HEK293 (cell line): Measurements from ENCODE around the gene JADE3.

Experiments
- CTCF ChIA-PET: fragments of 350-600 bp; formaldehyde crosslinking; extraction: SDS; loops from one replicate; lab custom pipeline; 2021; ENCODE audit warnings: antibody characterized with exemption; lab: Yijun Ruan, JAX
- POLR2A ChIA-PET: fragments of 300-600 bp; formaldehyde crosslinking; extraction: SDS; loops from one replicate; lab custom pipeline; 2020; ENCODE audit warnings: antibody characterized with exemption, inconsistent platforms; lab: Yijun Ruan, JAX
- H3K27ac ChIP-seq: fragments of 200-500 bp; sonication (Bioruptor generic); 2 replicates; pipeline ENCODE4 v1.5.1; 2014; ENCODE audit warnings: low read depth, low read length, control low read depth, inconsistent platforms; ENCODE audit errors: extremely low read depth
- H3K36me3 ChIP-seq, 2 experiments: fragments of 200-500 bp in 1 of 2; sonication (Bioruptor generic) in 1 of 2; 1 replicate in 1 of 2; 2 replicates in 1 of 2; pipeline ENCODE4 v1.5.1; 2014 to 2017; ENCODE audit warnings: inconsistent platforms in 2 of 2, low read length in 2 of 2; ENCODE audit not compliant: control insufficient read depth in 2 of 2, insufficient read depth in 1 of 2
- H3K4me1 ChIP-seq: fragments of 200-500 bp; sonication (Bioruptor generic); 2 replicates; pipeline ENCODE4 v1.5.1; 2014; ENCODE audit warnings: mild to moderate bottlenecking, low read length, inconsistent platforms; ENCODE audit not compliant: control insufficient read depth, insufficient read depth
- H3K4me3 ChIP-seq: 2 replicates; pipeline ENCODE4 v1.5.1; 2011; ENCODE audit warnings: low read depth, mild to moderate bottlenecking, control low read depth, low read length, moderate library complexity
- H3K9me3 ChIP-seq: fragments of 200-500 bp; sonication (Bioruptor generic); 2 replicates; pipeline ENCODE4 v1.5.1; 2014; ENCODE audit warnings: low read depth, low read length, inconsistent platforms; ENCODE audit not compliant: control insufficient read depth, insufficient read depth
- KLF9 ChIP-seq: fragments of 450-650 bp; formaldehyde crosslinking; IDR thresholded peaks from 2 replicates; pipeline ENCODE4 v1.5.1; 2016; ENCODE audit warnings: missing biosample characterization, missing genetic modification characterization, low read depth
- MZF1 ChIP-seq: fragments of 450-650 bp; formaldehyde crosslinking; IDR thresholded peaks from 2 replicates; pipeline ENCODE4 v1.5.1; 2017; ENCODE audit warnings: missing biosample characterization, missing genetic modification characterization, borderline replicate concordance
- RBAK ChIP-seq: fragments of 450-650 bp; formaldehyde crosslinking; IDR thresholded peaks from 2 replicates; pipeline ENCODE4 v1.5.1; 2016; ENCODE audit warnings: missing biosample characterization, missing genetic modification characterization
- ZBTB48 ChIP-seq: fragments of 450-650 bp; formaldehyde crosslinking; IDR thresholded peaks from 2 replicates; pipeline ENCODE4 v1.5.1; 2016; ENCODE audit warnings: missing biosample characterization, missing genetic modification characterization
- ZBTB7A ChIP-seq: fragments of 450-650 bp; formaldehyde crosslinking; IDR thresholded peaks from 2 replicates; pipeline ENCODE4 v1.5.1; 2016; ENCODE audit warnings: low read depth, missing biosample characterization, missing genetic modification characterization
- ZBTB8A ChIP-seq: fragments of 450-650 bp; formaldehyde crosslinking; IDR thresholded peaks from 2 replicates; pipeline ENCODE4 v1.5.1; 2016; ENCODE audit warnings: missing biosample characterization, missing genetic modification characterization
- ZFHX2 ChIP-seq: fragments of 450-650 bp; formaldehyde crosslinking; conservative IDR thresholded peaks from 2 replicates; pipeline ENCODE4 v1.5.1; 2016; ENCODE audit warnings: missing biosample characterization, missing genetic modification characterization
- ZFP41 ChIP-seq: fragments of 450-650 bp; formaldehyde crosslinking; IDR thresholded peaks from 2 replicates; pipeline ENCODE4 v1.5.1; 2016; ENCODE audit warnings: missing biosample characterization, missing genetic modification characterization, borderline replicate concordance
- ZIC2 ChIP-seq: fragments of 450-650 bp; formaldehyde crosslinking; IDR thresholded peaks from 2 replicates; pipeline ENCODE4 v1.5.1; 2016; ENCODE audit warnings: missing biosample characterization, missing genetic modification characterization
- ZNF140 ChIP-seq: fragments of 450-650 bp; formaldehyde crosslinking; IDR thresholded peaks from 2 replicates; pipeline ENCODE4 v1.5.1; 2016; ENCODE audit warnings: missing biosample characterization, missing genetic modification characterization
- ZNF26 ChIP-seq: fragments of 450-650 bp; formaldehyde crosslinking; IDR thresholded peaks from 2 replicates; pipeline ENCODE4 v1.5.1; 2016; ENCODE audit warnings: missing biosample characterization, missing genetic modification characterization
- ZNF324 ChIP-seq: fragments of 450-650 bp; formaldehyde crosslinking; IDR thresholded peaks from 2 replicates; pipeline ENCODE4 v1.5.1; 2016; ENCODE audit warnings: missing biosample characterization, missing genetic modification characterization
- ZNF521 ChIP-seq: fragments of 450-650 bp; formaldehyde crosslinking; IDR thresholded peaks from 2 replicates; pipeline ENCODE4 v1.5.1; 2017; ENCODE audit warnings: missing biosample characterization, mild to moderate bottlenecking, missing genetic modification characterization
- ZNF654 ChIP-seq: fragments of 450-650 bp; formaldehyde crosslinking; IDR thresholded peaks from 2 replicates; pipeline ENCODE4 v1.5.1; 2016; ENCODE audit warnings: low read depth, missing biosample characterization, missing genetic modification characterization
- ZSCAN16 ChIP-seq: fragments of 450-650 bp; formaldehyde crosslinking; IDR thresholded peaks from 2 replicates; pipeline ENCODE4 v1.5.1; 2016; ENCODE audit warnings: missing biosample characterization, missing genetic modification characterization
- TF ChIP-seq, protein P1 (sequence below): fragments of 450-650 bp; formaldehyde crosslinking; IDR thresholded peaks from 2 replicates; pipeline ENCODE4 v1.5.1; 2017; ENCODE audit warnings: missing biosample characterization, missing genetic modification characterization

JADE3 gene

GRCh38 chrX:47068720-47069119, 156.5 kb downstream of the JADE3 start:
- no peaks in the 10 kb centered on the region for H3K4me1 ChIP-seq
- no peaks in the 10 kb centered on the region for H3K36me3 ChIP-seq
- H3K9me3 ChIP-seq, result no peaks in the 10 kb centered on the region
- TF ChIP-seq ZNF521 (tag by site-specific recombination) (no peak), MZF1 (tag by site-specific recombination) (no peak), ZBTB8A (tag by site-specific recombination) (no peak), ZBTB48 (no peak), ZFP41 (tag by site-specific recombination) (no peak), ZNF140 (no peak), RBAK (no peak)
- H3K27ac ChIP-seq, result no peak overlapping the region
- POLR2A ChIA-PET, result no interaction called here
- CTCF ChIA-PET, result no interaction called here
- no peak overlapping the region for H3K4me3 ChIP-seq

DNA sequence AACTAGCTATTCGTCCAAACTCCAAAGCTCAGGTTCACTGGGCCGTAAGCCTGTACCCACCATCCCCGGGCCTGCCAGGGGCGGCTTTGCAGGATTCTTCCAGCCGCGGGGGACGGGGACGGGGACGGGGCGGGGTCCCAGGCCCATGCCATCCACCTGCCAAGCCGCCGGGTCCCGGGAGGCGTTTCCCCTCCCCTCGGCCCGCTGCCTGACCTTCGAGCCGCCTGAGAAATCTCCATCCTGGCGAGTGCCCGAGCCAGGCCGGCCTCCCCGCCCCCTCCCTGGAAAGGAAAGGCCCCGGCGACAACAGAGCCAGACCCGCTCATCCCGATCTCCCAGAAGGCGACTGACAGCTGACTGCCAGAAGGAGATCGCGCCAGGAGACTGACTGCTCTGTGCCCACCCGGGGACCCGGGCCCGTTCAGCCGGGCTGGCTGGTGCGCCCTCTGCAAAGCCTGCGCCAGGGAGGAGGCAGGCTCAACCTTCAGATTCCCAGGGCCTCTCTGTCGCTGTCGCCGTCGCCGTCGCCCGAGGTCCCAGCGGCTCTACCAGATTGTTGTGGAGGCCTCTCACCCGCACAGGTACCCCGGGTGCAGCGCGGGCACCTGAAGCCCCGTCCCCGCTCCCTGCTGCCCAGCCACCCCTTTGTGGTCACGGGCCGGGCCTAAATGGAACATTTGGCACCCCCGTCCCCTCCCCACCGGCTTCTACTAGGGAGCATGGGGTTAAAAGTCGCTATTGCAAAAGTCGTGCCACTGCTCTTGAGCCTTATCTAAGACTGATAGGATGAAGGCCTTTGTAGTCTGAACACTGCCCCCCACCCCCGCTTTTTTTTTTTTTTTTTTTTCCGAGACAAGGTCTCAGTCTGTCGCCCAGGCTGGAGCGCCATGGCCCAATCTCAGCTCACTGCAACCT, 166.2 kb downstream of the JADE3 start, which contains the start of gene RGN:
Gene RGN, plus strand, starts transcription at position 315 of the 915 bp plus-strand sequence. CDS start 2,702 bp downstream, outside the sequence.
- CTCF ChIA-PET, result no interaction called here

GRCh38 chrX:47080215-47080914, 168.1 kb downstream of the JADE3 start:
- no peak overlapping the region for H3K27ac ChIP-seq
- H3K36me3 ChIP-seq, result no peaks in the 10 kb centered on the region
- TF ChIP-seq ZFHX2 (tag by site-specific recombination), result 0 out of 2 replicates have a peak, but pooled peaks have one; percentile 6
- TF ChIP-seq, protein P1, sequence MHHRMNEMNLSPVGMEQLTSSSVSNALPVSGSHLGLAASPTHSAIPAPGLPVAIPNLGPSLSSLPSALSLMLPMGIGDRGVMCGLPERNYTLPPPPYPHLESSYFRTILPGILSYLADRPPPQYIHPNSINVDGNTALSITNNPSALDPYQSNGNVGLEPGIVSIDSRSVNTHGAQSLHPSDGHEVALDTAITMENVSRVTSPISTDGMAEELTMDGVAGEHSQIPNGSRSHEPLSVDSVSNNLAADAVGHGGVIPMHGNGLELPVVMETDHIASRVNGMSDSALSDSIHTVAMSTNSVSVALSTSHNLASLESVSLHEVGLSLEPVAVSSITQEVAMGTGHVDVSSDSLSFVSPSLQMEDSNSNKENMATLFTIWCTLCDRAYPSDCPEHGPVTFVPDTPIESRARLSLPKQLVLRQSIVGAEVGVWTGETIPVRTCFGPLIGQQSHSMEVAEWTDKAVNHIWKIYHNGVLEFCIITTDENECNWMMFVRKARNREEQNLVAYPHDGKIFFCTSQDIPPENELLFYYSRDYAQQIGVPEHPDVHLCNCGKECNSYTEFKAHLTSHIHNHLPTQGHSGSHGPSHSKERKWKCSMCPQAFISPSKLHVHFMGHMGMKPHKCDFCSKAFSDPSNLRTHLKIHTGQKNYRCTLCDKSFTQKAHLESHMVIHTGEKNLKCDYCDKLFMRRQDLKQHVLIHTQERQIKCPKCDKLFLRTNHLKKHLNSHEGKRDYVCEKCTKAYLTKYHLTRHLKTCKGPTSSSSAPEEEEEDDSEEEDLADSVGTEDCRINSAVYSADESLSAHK (tag by site-specific recombination), result 0 out of 2 replicates have a peak, but pooled peaks have one; percentile 22
- no peak for TF ChIP-seq ZIC2 (tag by site-specific recombination)
- no peak for TF ChIP-seq ZNF654 (tag by site-specific recombination)
- ChIA-PET POLR2A (no interaction called here), CTCF (interaction anchor here (0.7 to 1.1 kb wide), 2 partner anchors 13 to 30 kb away, joined by 3 to 4 read pairs; no protein-coding TSS in a partner anchor)
- no peaks in the 10 kb centered on the region for H3K9me3 ChIP-seq
- 0 out of 2 replicates have a peak, but pooled peaks cover 2% of the 10 kb centered on the region for H3K4me1 ChIP-seq
- H3K4me3 ChIP-seq, result no peak overlapping the region

More for the DNA sequence above, 166.2 kb downstream of the JADE3 start, which contains the start of gene RGN:
- Histone ChIP-seq H3K9me3 (no peaks in the 10 kb centered on the region), H3K36me3 (no peaks in the 10 kb centered on the region), H3K4me1 (0 out of 2 replicates have a peak, but pooled peaks cover 2% of the 10 kb centered on the region), H3K27ac (no peak within 1 kb of the TSS), H3K4me3 (no peak within 1 kb of the TSS)
- no peak for TF ChIP-seq ZBTB8A (tag by site-specific recombination)
- POLR2A ChIA-PET, result interaction anchor here (0.6 kb wide), 1 partner anchor 9 kb away, joined by 4 read pairs; no protein-coding TSS in a partner anchor

- no peak for TF ChIP-seq ZSCAN16 (tag by site-specific recombination)
- TF ChIP-seq ZBTB7A (tag by site-specific recombination), result no peak
- no peak for TF ChIP-seq KLF9
- no peak for TF ChIP-seq ZNF324 (tag by site-specific recombination)
- no peak for TF ChIP-seq ZNF26 (tag by site-specific recombination)
- Histone ChIP-seq H3K4me3 (no peak overlapping the region), H3K27ac (no peak overlapping the region), H3K36me3 (no peaks in the 10 kb centered on the region), H3K9me3 (no peaks in the 10 kb centered on the region), H3K4me1 (0 out of 2 replicates have a peak, but pooled peaks cover 2% of the 10 kb centered on the region)
- ChIA-PET POLR2A (no interaction called here), CTCF (interaction anchor here (1.1 kb wide), 1 partner anchor 13 kb away, joined by 4 read pairs; no protein-coding TSS in a partner anchor)
Observed at GRCh38 chrX:47080915-47081236, 168.7 kb downstream of the JADE3 start.
